K562 (cell line): ENCODE data around the gene ADK. TPM values are rescaled to one million over a fixed set of nuclear protein-coding genes. Genes with fewer than 3 reads are reported as not detected.

ENCODE experiments used
- ATAC-seq: fragments of 200-7000 bp; cut with Tn5 transposase; 3 replicates; pipeline ENCODE4 v1.9.1; 2020; ENCODE audit warnings: moderate library complexity
- BruUV-seq: library from RNA; stranded (reverse); fragments of 400-500 nt; replicated peaks from 2 replicates; lab custom pipeline; 2021; lab: Mats Ljungman, UMichigan
- CTCF ChIA-PET: fragments of 300-600 bp; formaldehyde crosslinking; extraction: SDS; loops from one replicate; lab custom pipeline; 2021; ENCODE audit warnings: low intra/inter-chr PET ratio; lab: Yijun Ruan, JAX
- POLR2A ChIA-PET: fragments of 300-600, 350-650 bp; sonication (Branson Sonifier 250); formaldehyde crosslinking; extraction: SDS; loops from one replicate; lab custom pipeline; 2021; ENCODE audit warnings: antibody characterized with exemption, inconsistent platforms; lab: Yijun Ruan, JAX
- DNase-seq, 4 experiments: peaks; one replicate each; pipeline versions ENCODE4 v3.0.0 to v3.0.0-alpha.2; 2011 to 2018; ENCODE audit warnings: low spot score in 3 of 4, mixed read lengths in 3 of 4; ENCODE audit errors: extremely low read depth in 1 of 4
- FAIRE-seq: peaks from 2 replicates; lab custom pipeline; 2011; peaks lifted over from hg19 to GRCh38; lab: Jason Lieb, UNC
- H2AFZ ChIP-seq: 2 replicates; pipeline ENCODE4 v1.6.0; 2011; ENCODE audit warnings: low read depth, low read length, control low read depth, inconsistent platforms
- H3K27ac ChIP-seq: fragments of 200-600 bp; 3 replicates; pipeline ENCODE4 v1.8.0; 2011; ENCODE audit warnings: low read depth, mild to moderate bottlenecking, control low read depth, inconsistent platforms, low read length, moderate library complexity, mixed read lengths; ENCODE audit errors: extremely low read depth
- H3K27me3 ChIP-seq, 2 experiments: fragments of 300-600 bp in 1 of 2; 2 replicates in 1 of 2; 3 replicates in 1 of 2; pipeline versions ENCODE4 v1.6.0 to v1.8.0; 2011; ENCODE audit warnings: inconsistent platforms in 2 of 2, low read length in 2 of 2, mild to moderate bottlenecking in 1 of 2, mixed read lengths in 1 of 2, moderate library complexity in 1 of 2; ENCODE audit not compliant: control insufficient read depth in 2 of 2, insufficient read depth in 2 of 2
- H3K36me3 ChIP-seq: fragments of 300-600 bp; 3 replicates; pipeline ENCODE4 v1.8.0; 2011; ENCODE audit warnings: mild to moderate bottlenecking, low read length, inconsistent platforms; ENCODE audit not compliant: control insufficient read depth, insufficient read depth
- H3K4me1 ChIP-seq, 2 experiments: fragments of 200-600 bp in 1 of 2; replicated peaks in 1 of 2; 2 replicates in 1 of 2; 3 replicates in 1 of 2; pipeline versions ENCODE4 v1.5.1 to v1.8.0; 2011; ENCODE audit warnings: inconsistent platforms in 2 of 2, low read length in 2 of 2, mild to moderate bottlenecking in 1 of 2, mixed read lengths in 1 of 2, moderate library complexity in 1 of 2; ENCODE audit not compliant: control insufficient read depth in 2 of 2, insufficient read depth in 2 of 2
- H3K4me2 ChIP-seq: 2 replicates; pipeline ENCODE4 v1.6.1; 2011; ENCODE audit warnings: low read length, control low read depth, inconsistent platforms, mixed read lengths; ENCODE audit not compliant: insufficient read depth
- H3K4me3 ChIP-seq: fragments of 200-600 bp; sonication (generic), shearing (Covaris generic); 2 replicates; pipeline ENCODE4 v1.5.1; 2016; ENCODE audit warnings: control low read depth, inconsistent platforms
- H3K79me2 ChIP-seq: fragments of 200-600 bp; 3 replicates; pipeline ENCODE4 v1.8.0; 2011; ENCODE audit warnings: low read length, inconsistent platforms; ENCODE audit not compliant: control insufficient read depth, insufficient read depth
- H3K9ac ChIP-seq, 2 experiments: 2 replicates each; pipeline versions ENCODE4 v1.6.0 to v1.6.1; 2011; ENCODE audit warnings: low read depth in 2 of 2, low read length in 2 of 2, control low read depth in 1 of 2, inconsistent platforms in 1 of 2, mild to moderate bottlenecking in 1 of 2, mixed read lengths in 1 of 2; ENCODE audit not compliant: insufficient read depth in 1 of 2
- H3K9me1 ChIP-seq: one replicate; pipeline ENCODE4 v1.6.0; 2011; ENCODE audit warnings: inconsistent platforms, mild to moderate bottlenecking, low read length, moderate library complexity; ENCODE audit not compliant: control insufficient read depth, insufficient read depth
- H3K9me3 ChIP-seq: replicated peaks from 2 replicates; pipeline ENCODE4 v1.5.1; 2011; ENCODE audit warnings: low read depth, low read length, inconsistent platforms; ENCODE audit not compliant: control insufficient read depth, insufficient read depth
- H4K20me1 ChIP-seq: replicated peaks from 2 replicates; pipeline ENCODE4 v1.6.1; 2011; ENCODE audit warnings: low read length, inconsistent platforms, mixed read lengths; ENCODE audit not compliant: control insufficient read depth, insufficient read depth
- DPF2 ChIP-seq: fragments of 450-650 bp; IDR thresholded peaks from 2 replicates; pipeline ENCODE4 v1.6.1; 2016
- E2F6 ChIP-seq, 2 experiments: IDR thresholded peaks; 2 replicates each; pipeline ENCODE4 v1.6.1; 2011; ENCODE audit warnings: borderline replicate concordance in 1 of 2, control low read depth in 1 of 2, low read depth in 1 of 2, low read length in 1 of 2, mild to moderate bottlenecking in 1 of 2, mixed read lengths in 1 of 2, moderate library complexity in 1 of 2; ENCODE audit not compliant: insufficient read depth in 1 of 2, insufficient read length in 1 of 2, poor library complexity in 1 of 2, severe bottlenecking in 1 of 2; ENCODE audit errors: extremely low read depth in 1 of 2
- FOXP1 ChIP-seq: sonication (generic); formaldehyde crosslinking; IDR thresholded peaks from 2 replicates; pipeline ENCODE4 v1.8.0; 2022; ENCODE audit warnings: mild to moderate bottlenecking, missing genetic modification reagents
- HNRNPUL1 ChIP-seq: fragments of 200-400 bp; formaldehyde crosslinking; IDR thresholded peaks from 2 replicates; pipeline ENCODE4 v1.6.1; 2017; ENCODE audit warnings: low read length
- HOXB6 ChIP-seq: fragments of 250-450 bp; sonication (Bioruptor Pico); IDR thresholded peaks from 2 replicates; pipeline ENCODE4 v1.5.1; 2022; ENCODE audit warnings: mild to moderate bottlenecking, borderline replicate concordance
- JUN ChIP-seq, 2 experiments: sonication (generic) in 1 of 2; formaldehyde crosslinking in 1 of 2; IDR thresholded peaks; 2 replicates each; pipeline versions ENCODE4 v1.6.1 to v1.8.0; 2012 to 2022; ENCODE audit warnings: borderline replicate concordance in 2 of 2, mild to moderate bottlenecking in 2 of 2, improper control_type of control experiment in 1 of 2, low read depth in 1 of 2, low read length in 1 of 2, missing genetic modification reagents in 1 of 2
- KLF10 ChIP-seq: fragments of 250-450 bp; sonication (Bioruptor Pico); IDR thresholded peaks from 2 replicates; pipeline ENCODE4 v1.6.1; 2021; ENCODE audit warnings: matching md5 sums
- NFE2L1 ChIP-seq: fragments of 450-650 bp; IDR thresholded peaks from 2 replicates; pipeline ENCODE4 v1.6.1; 2016; ENCODE audit warnings: missing genetic modification characterization, low read depth, mild to moderate bottlenecking, missing compliant biosample characterization, moderate library complexity, borderline replicate concordance
- PCBP1 ChIP-seq: fragments of 200-400 bp; formaldehyde crosslinking; IDR thresholded peaks from 2 replicates; pipeline ENCODE4 v1.6.1; 2018; ENCODE audit warnings: mild to moderate bottlenecking, low read depth, low read length; ENCODE audit not compliant: poor library complexity, severe bottlenecking
- PHB ChIP-seq: fragments of 250-450 bp; sonication (Bioruptor Pico); IDR thresholded peaks from 2 replicates; pipeline ENCODE4 v1.5.0; 2021
- TEAD1 ChIP-seq, 2 experiments: fragments of 450-650 bp in 1 of 2; sonication (generic) in 1 of 2; formaldehyde crosslinking; IDR thresholded peaks; 2 replicates each; pipeline versions ENCODE4 v1.4.0 to v1.8.0; 2020 to 2022; ENCODE audit warnings: mild to moderate bottlenecking in 2 of 2, missing genetic modification reagents in 1 of 2
- THAP7 ChIP-seq: fragments of 250-450 bp; sonication (Bioruptor Pico); IDR thresholded peaks from 2 replicates; pipeline ENCODE4 v1.5.0; 2021
- THRB ChIP-seq: fragments of 450-650 bp; formaldehyde crosslinking; conservative IDR thresholded peaks from 2 replicates; pipeline ENCODE4 v1.4.0; 2022; ENCODE audit warnings: mild to moderate bottlenecking, missing genetic modification characterization
- TOE1 ChIP-seq, 2 experiments: fragments of 450-650 bp in 1 of 2; sonication (generic) in 1 of 2; formaldehyde crosslinking in 1 of 2; IDR thresholded peaks; 2 replicates each; pipeline versions ENCODE4 v1.7.1 to v1.8.0; 2016 to 2022; ENCODE audit warnings: borderline replicate concordance in 2 of 2, mild to moderate bottlenecking in 2 of 2, antibody characterized with exemption in 1 of 2, inconsistent platforms in 1 of 2, low read depth in 1 of 2, missing genetic modification reagents in 1 of 2, moderate library complexity in 1 of 2
- TSC22D4 ChIP-seq: fragments of 450-650 bp; IDR thresholded peaks from 2 replicates; pipeline ENCODE4 v1.6.1; 2016; ENCODE audit warnings: missing genetic modification characterization, missing biosample characterization, control low read depth
- ZNF3 ChIP-seq: fragments of 250-450 bp; sonication (Bioruptor Pico); IDR thresholded peaks from 2 replicates; pipeline ENCODE4 v1.5.0; 2021; ENCODE audit warnings: mild to moderate bottlenecking, moderate library complexity
- ZNF707 ChIP-seq: fragments of 250-450 bp; sonication (Bioruptor Pico); conservative IDR thresholded peaks from 2 replicates; pipeline ENCODE4 v1.8.0; 2022; ENCODE audit warnings: inconsistent platforms, mild to moderate bottlenecking, moderate library complexity
- WGBS: fragments of 100-300 bp; shearing (Covaris generic); methylation state at CpG from one replicate; pipeline ENCODE4 v1.1.6; 2016; ENCODE audit warnings: low coverage, mixed read lengths; ENCODE audit not compliant: insufficient coverage; ENCODE audit errors: missing lambda C conversion rate; 5-methylcytosine and 5-hydroxymethylcytosine counted together
- in situ Hi-C: fragments of 300-500 bp; cut with MboI; formaldehyde crosslinking; loops from 4 replicates; pipeline ENCODE4 v1.15.0; 2018; ENCODE audit warnings: inconsistent platforms, mixed read lengths
- intact Hi-C: fragments of 100-400 bp; cut with micrococcal nuclease; formaldehyde crosslinking; loops from 2 replicates; pipeline ENCODE4 v1.14.2; 2022
- polyA plus RNA-seq, 8 experiments: library from polyadenylated mRNA; depleted of rRNA in 4 of 8; stranded (reverse) in 5 of 8; unstranded in 3 of 8; fragments of >200 nt; fragmentation: Nextera tagmentation in 2 of 8; fragmentation: Illumina TruSeq in 1 of 8; extraction: Ambion mirVana in 2 of 8; extraction: Trizol in 1 of 8; gene quantifications; 2 replicates each; pipeline versions ENCODE4 v1.2.1 to v1.2.3, GENCODE V29; 2011 to 2014; ENCODE audit warnings: inconsistent platforms in 1 of 8, missing spikeins in 1 of 8
- total RNA-seq, 7 experiments: library from RNA; depleted of rRNA in 6 of 7; stranded (reverse); fragments of >200 nt in 6 of 7; fragmentation: Illumina TruSeq in 2 of 7; extraction: Trizol in 2 of 7; gene quantifications; 2 replicates each; pipeline versions ENCODE4 v1.2.1 to v1.2.3, GENCODE V29; 2011 to 2021; ENCODE audit warnings: low replicate concordance in 1 of 7

The ADK gene
- total and polyA plus RNA-seq, 9 of the 15 experiments (the other 6 are each of a cell fraction or from before 2014, with no cell fraction given): 54.2 to 97.8 (median 73.6) TPM

- WGBS: 82% methylated on average over 2 of the region's 2 CpGs
- POLR2A ChIA-PET: no interaction called here
- Histone ChIP-seq H3K9ac (no peak overlapping the region), H4K20me1 (no peaks in the 10 kb centered on the region), H3K4me3 (no peak overlapping the region), H3K36me3 (no peaks in the 10 kb centered on the region), H3K9me1 (no peaks in the 10 kb centered on the region), H3K79me2 (no peaks in the 10 kb centered on the region), H3K27me3 (no peaks in the 10 kb centered on the region), H3K4me2 (no peak overlapping the region), H2AFZ (no peak overlapping the region), H3K27ac (no peak overlapping the region), H3K4me1 (no peaks in the 10 kb centered on the region), H3K9me3 (no peaks in the 10 kb centered on the region)
- TF ChIP-seq PCBP1 (no peak), HNRNPUL1 (no peak), JUN (IDR thresholded peaks at IDR 0.05; ENCODE audit: borderline replicate concordance, low read depth, low read length) (no peak), JUN (CRISPR knock-in tag; IDR thresholded peaks at IDR 0.05; ENCODE audit: borderline replicate concordance) (no peak), HOXB6 (CRISPR knock-in tag) (no peak), THRB (CRISPR knock-in tag) (no peak), DPF2 (no peak), TSC22D4 (no peak), TOE1 (IDR thresholded peaks at IDR 0.05; ENCODE audit: borderline replicate concordance) (no peak), TOE1 (CRISPR knock-in tag; IDR thresholded peaks at IDR 0.05; ENCODE audit: borderline replicate concordance, low read depth) (no peak), PHB (CRISPR knock-in tag) (no peak), FOXP1 (CRISPR knock-in tag) (no peak), ZNF707 (no peak), E2F6 (IDR thresholded peaks at IDR 0.05; ENCODE audit: borderline replicate concordance in 1 of 2, extremely low read depth in 1 of 2, insufficient read depth in 1 of 2, insufficient read length in 1 of 2, low read depth in 1 of 2, low read length in 1 of 2, poor library complexity in 1 of 2, severe bottlenecking in 1 of 2) (no peak), KLF10 (no peak), THAP7 (no peak), NFE2L1 (no peak), ZNF3 (CRISPR knock-in tag) (no peak), TEAD1 (CRISPR knock-in tag; IDR thresholded peaks at IDR 0.05) (no peak)
- in situ Hi-C loops: no loop called here
- DNase-seq (no peak), ATAC-seq (no peak), FAIRE-seq (no peak)
- no TSS peak for BruUV-seq
- CTCF ChIA-PET: no interaction called here
- intact Hi-C loops: no loop called here
These were observed 372.2 kb downstream of the ADK start for GRCh38 chr10:74523199-74523598.
